Muscle layer of duodenum (tissue), 2 donors: ENCODE measurements around the gene RMND5B.

ENCODE experiments used
- H3K27ac ChIP-seq: one replicate; pipeline ENCODE4 v1.7.0; 2013; ENCODE audit warnings: mild to moderate bottlenecking, low read length
- H3K27me3 ChIP-seq: one replicate; pipeline ENCODE4 v1.7.0; 2013; ENCODE audit warnings: low read depth, mild to moderate bottlenecking, control low read depth, low read length
- H3K36me3 ChIP-seq, 2 donors: one replicate each; pipeline ENCODE4 v1.7.0; 2013; ENCODE audit warnings: low read length in 2 of 2, control low read depth in 1 of 2, mild to moderate bottlenecking in 1 of 2; ENCODE audit not compliant: insufficient read depth in 2 of 2, control insufficient read depth in 1 of 2
- H3K4me1 ChIP-seq, 2 donors: one replicate each; pipeline ENCODE4 v1.7.0; 2013; ENCODE audit warnings: low read length in 2 of 2, mild to moderate bottlenecking in 2 of 2, control low read depth in 1 of 2, moderate library complexity in 1 of 2; ENCODE audit not compliant: insufficient read depth in 2 of 2, control insufficient read depth in 1 of 2
- H3K4me3 ChIP-seq, 2 donors: one replicate each; pipeline ENCODE4 v1.7.0; 2013; ENCODE audit warnings: low read length in 2 of 2, low read depth in 1 of 2, mild to moderate bottlenecking in 1 of 2
- H3K9me3 ChIP-seq, 2 donors: one replicate each; pipeline ENCODE4 v1.7.0; 2013; ENCODE audit warnings: low read length in 2 of 2, control low read depth in 1 of 2, mild to moderate bottlenecking in 1 of 2; ENCODE audit not compliant: control insufficient read depth in 1 of 2
- donor health status: healthy.

RMND5B gene

DNA sequence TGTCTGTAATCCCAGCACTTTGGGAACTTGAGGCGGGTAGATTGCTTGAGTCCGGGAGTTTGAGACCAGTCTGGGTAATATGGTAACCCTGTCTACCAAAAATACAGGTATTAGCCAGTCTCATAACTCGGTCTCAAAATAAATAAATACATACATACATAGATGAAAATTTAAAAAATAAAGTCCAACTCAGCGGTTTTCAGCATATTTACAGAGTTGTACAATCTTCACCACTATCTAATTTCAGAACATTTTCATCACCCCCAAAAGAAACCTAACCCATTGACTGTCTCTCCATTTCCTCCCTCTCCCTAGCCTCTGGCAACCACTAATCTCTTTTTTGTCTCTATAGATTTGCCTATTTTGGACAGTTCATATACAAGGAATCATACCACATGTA lies 10.7 kb downstream of the RMND5B start:
- H3K4me3 ChIP-seq, result no peak overlapping the region
- H3K27me3 ChIP-seq, result no peaks in the 10 kb centered on the region
- no peak overlapping the region for H3K27ac ChIP-seq
- peaks cover 33 to 47% of the 10 kb centered on the region in 2 donors for H3K36me3 ChIP-seq
- peaks cover 0 to 19% of the 10 kb centered on the region in 2 donors for H3K4me1 ChIP-seq
- no peaks in the 10 kb centered on the region for H3K9me3 ChIP-seq

GRCh38 chr5:178142642-178143041 lies 11.8 kb downstream of the RMND5B start:
- Histone ChIP-seq H3K27ac (no peak overlapping the region), H3K4me1 (peaks cover 0 to 19% of the 10 kb centered on the region in 2 donors), H3K36me3 (peaks cover 44 to 58% of the 10 kb centered on the region in 2 donors), H3K27me3 (no peaks in the 10 kb centered on the region), H3K4me3 (no peak overlapping the region), H3K9me3 (no peaks in the 10 kb centered on the region)

GRCh38 chr5:178143246-178143645 lies 12.4 kb downstream of the RMND5B start:
- H3K4me1 ChIP-seq, result peaks cover 0 to 19% of the 10 kb centered on the region in 2 donors
- no peak overlapping the region for H3K27ac ChIP-seq
- H3K9me3 ChIP-seq, result no peaks in the 10 kb centered on the region
- no peak overlapping the region for H3K4me3 ChIP-seq
- peaks cover 50 to 58% of the 10 kb centered on the region in 2 donors for H3K36me3 ChIP-seq
- H3K27me3 ChIP-seq, result no peaks in the 10 kb centered on the region

GRCh38 chr5:178143901-178144300 lies 13.1 kb downstream of the RMND5B start:
- peaks cover 56 to 60% of the 10 kb centered on the region in 2 donors for H3K36me3 ChIP-seq
- H3K4me3 ChIP-seq, result no peak overlapping the region
- no peak overlapping the region for H3K27ac ChIP-seq
- H3K9me3 ChIP-seq, result no peaks in the 10 kb centered on the region
- no peaks in the 10 kb centered on the region for H3K27me3 ChIP-seq
- H3K4me1 ChIP-seq, result peaks cover 0 to 19% of the 10 kb centered on the region in 2 donors

GRCh38 chr5:178145965-178146820 lies 15.4 kb downstream of the RMND5B start:
- no peak overlapping the region for H3K27ac ChIP-seq
- H3K4me1 ChIP-seq, result peaks cover 0 to 19% of the 10 kb centered on the region in 2 donors
- H3K9me3 ChIP-seq, result no peaks in the 10 kb centered on the region
- no peaks in the 10 kb centered on the region for H3K27me3 ChIP-seq
- H3K4me3 ChIP-seq, result no peak overlapping the region
- H3K36me3 ChIP-seq, result peaks cover 70 to 77% of the 10 kb centered on the region in 2 donors

- H3K27ac ChIP-seq, result no peak overlapping the region
These were observed 16.6 kb downstream of the RMND5B start for GRCh38 chr5:178147406-178147805.

GRCh38 chr5:178149199-178149932 lies 18.6 kb downstream of the RMND5B start:
- Histone ChIP-seq H3K27ac (no peak overlapping the region), H3K36me3 (peaks cover 47 to 57% of the 10 kb centered on the region in 2 donors)

More at GRCh38 chr5:178147406-178147805, 16.6 kb downstream of the RMND5B start:
- peaks cover 0 to 31% of the 10 kb centered on the region in 2 donors for H3K4me1 ChIP-seq
- no peak overlapping the region for H3K4me3 ChIP-seq
- no peaks in the 10 kb centered on the region for H3K9me3 ChIP-seq
- peaks cover 62 to 75% of the 10 kb centered on the region in 2 donors for H3K36me3 ChIP-seq
- H3K27me3 ChIP-seq, result no peaks in the 10 kb centered on the region

DNA sequence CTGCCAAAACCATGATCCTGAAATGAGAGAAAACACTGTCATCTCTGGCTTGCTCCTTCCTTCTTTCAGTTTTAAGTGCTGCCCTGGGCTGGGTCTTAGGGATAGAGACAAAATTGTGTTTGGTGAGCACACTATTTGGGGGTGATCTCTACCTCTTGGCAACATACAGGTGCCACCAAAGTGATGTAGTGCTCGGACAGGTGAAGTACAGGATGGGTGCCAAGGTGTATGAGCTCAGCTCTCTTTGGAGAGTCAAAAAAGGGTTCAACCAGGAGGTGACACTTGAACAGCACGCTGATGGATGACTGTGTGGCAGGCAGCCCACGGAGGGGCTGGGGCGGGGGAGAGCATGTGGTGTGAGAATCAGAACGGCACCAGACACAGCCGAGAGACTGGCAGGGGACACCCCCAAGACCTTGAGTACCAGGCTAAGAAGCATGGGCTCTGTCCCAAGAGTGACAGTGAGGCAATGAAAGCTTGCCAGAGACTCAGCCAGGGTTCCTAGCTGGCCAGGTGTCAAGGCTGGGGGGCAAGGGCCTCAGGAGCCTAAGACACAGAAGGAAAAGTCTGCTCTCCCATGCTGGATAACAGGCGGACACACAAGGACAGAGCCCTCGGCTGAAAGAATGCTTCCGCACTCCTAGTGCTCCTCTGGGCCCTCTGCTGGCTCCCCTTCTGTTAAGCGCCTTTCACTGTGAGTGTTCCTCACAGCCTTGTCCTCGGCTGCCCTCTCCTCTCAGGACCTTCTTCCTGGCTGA lies 20.3 kb downstream of the RMND5B start:
- H3K27me3 ChIP-seq, result no peaks in the 10 kb centered on the region
- no peak overlapping the region for H3K27ac ChIP-seq
- no peak overlapping the region for H3K4me3 ChIP-seq
- H3K36me3 ChIP-seq, result peaks cover 41 to 49% of the 10 kb centered on the region in 2 donors
- peaks cover 0 to 29% of the 10 kb centered on the region in 2 donors for H3K4me1 ChIP-seq
- no peaks in the 10 kb centered on the region for H3K9me3 ChIP-seq

More at GRCh38 chr5:178149199-178149932, 18.6 kb downstream of the RMND5B start:
- no peaks in the 10 kb centered on the region for H3K27me3 ChIP-seq
- H3K4me1 ChIP-seq, result peaks cover 0 to 23% of the 10 kb centered on the region in 2 donors
- no peak overlapping the region for H3K4me3 ChIP-seq
- no peaks in the 10 kb centered on the region for H3K9me3 ChIP-seq

- Histone ChIP-seq H3K36me3 (peaks cover 25 to 33% of the 10 kb centered on the region in 2 donors), H3K4me3 (peak overlapping the region; percentile 79 to 97), H3K9me3 (no peaks in the 10 kb centered on the region), H3K4me1 (peaks cover 0 to 29% of the 10 kb centered on the region in 2 donors), H3K27me3 (no peaks in the 10 kb centered on the region), H3K27ac (no peak overlapping the region)
These were observed 22.0 kb downstream of the RMND5B start for GRCh38 chr5:178152491-178153444.
